CD4-positive, alpha-beta T cell (primary cell): ENCODE data around the gene LDLRAD4. TPM values are rescaled to one million over a fixed set of nuclear protein-coding genes. Genes with fewer than 3 reads are reported as not detected.

ENCODE experiments used
- ATAC-seq: fragments of 200-7000 bp; cut with Tn5 transposase; one replicate; pipeline ENCODE4 v1.10.0; 2022; ENCODE audit warnings: mild to moderate bottlenecking; ENCODE audit not compliant: poor library complexity
- CTCF ChIA-PET: fragments of 350-600 bp; sonication (Branson Sonifier 250); formaldehyde crosslinking; loops from one replicate; lab custom pipeline; 2021; ENCODE audit warnings: antibody characterized with exemption, inconsistent platforms; lab: Charles Lee
- POLR2A ChIA-PET: fragments of 350-600 bp; sonication (Branson Sonifier 250); formaldehyde crosslinking; loops from one replicate; lab custom pipeline; 2021; ENCODE audit warnings: antibody characterized with exemption, inconsistent platforms; lab: Charles Lee
- DNase-seq, 14 experiments: peaks; one replicate each; pipeline ENCODE4 v3.0.0-alpha.2; 2013 to 2020; ENCODE audit warnings: mixed read lengths in 2 of 14
- H3K27ac ChIP-seq, 2 donors: one replicate each; pipeline versions ENCODE4 v1.5.1 to v1.7.0; 2013; ENCODE audit warnings: low read length in 2 of 2, low read depth in 1 of 2, mild to moderate bottlenecking in 1 of 2
- H3K27me3 ChIP-seq, 2 experiments: 1 replicate in 1 of 2; 2 replicates in 1 of 2; pipeline versions ENCODE4 v1.6.1 to v1.7.0; 2013; ENCODE audit warnings: low read length in 2 of 2, control low read depth in 1 of 2, mild to moderate bottlenecking in 1 of 2, moderate library complexity in 1 of 2; ENCODE audit not compliant: insufficient read depth in 2 of 2, control insufficient read depth in 1 of 2
- H3K36me3 ChIP-seq: one replicate; pipeline ENCODE4 v1.6.1; 2013; ENCODE audit warnings: low read length, control low read depth; ENCODE audit not compliant: insufficient read depth
- H3K4me1 ChIP-seq: one replicate; pipeline ENCODE4 v1.6.1; 2013; ENCODE audit warnings: low read length, control low read depth; ENCODE audit not compliant: insufficient read depth
- H3K4me3 ChIP-seq: one replicate; pipeline ENCODE4 v1.5.1; 2013; ENCODE audit warnings: mild to moderate bottlenecking, low read length, moderate library complexity
- H3K9me3 ChIP-seq, 2 experiments: 1 replicate in 1 of 2; 2 replicates in 1 of 2; pipeline versions ENCODE4 v1.6.1 to v1.7.0; 2013; ENCODE audit warnings: low read length in 2 of 2, mild to moderate bottlenecking in 2 of 2, control low read depth in 1 of 2, moderate library complexity in 1 of 2; ENCODE audit not compliant: control insufficient read depth in 1 of 2, insufficient read depth in 1 of 2
- H3K27ac Mint-ChIP-seq: one replicate; pipeline ENCODE4 v1.8.0; 2020; ENCODE audit warnings: mixed read lengths
- H3K27me3 Mint-ChIP-seq: one replicate; pipeline ENCODE4 v1.8.0; 2021; ENCODE audit warnings: mixed read lengths
- H3K36me3 Mint-ChIP-seq: one replicate; pipeline ENCODE4 v1.8.0; 2021; ENCODE audit warnings: low read depth, mixed read lengths
- H3K4me1 Mint-ChIP-seq: one replicate; pipeline ENCODE4 v1.8.0; 2021; ENCODE audit warnings: low read depth, mixed read lengths
- H3K4me3 Mint-ChIP-seq: one replicate; pipeline ENCODE4 v1.8.0; 2020; ENCODE audit warnings: mild to moderate bottlenecking, mixed read lengths
- H3K9me3 Mint-ChIP-seq: one replicate; pipeline ENCODE4 v1.8.0; 2020; ENCODE audit warnings: mixed read lengths
- intact Hi-C, 2 experiments: fragments of 100-400 bp; cut with DNase I in 1 of 2; cut with micrococcal nuclease in 1 of 2; formaldehyde crosslinking; loops; one replicate each; pipeline versions ENCODE4 v1.15.1 to v1.9.0; 2023 to 2025; cut with DNase I, micrococcal nuclease
- total RNA-seq, 174 experiments: library from RNA in 2 of 174; stranded (reverse) in 2 of 174; gene quantifications; one replicate each; pipeline ENCODE4 v1.2.3 and lab custom pipeline; 2021 to 2026
- TF ChIP-seq, protein P1 (sequence below): fragments of 200-600 bp; IDR thresholded peaks from one replicate; pipeline ENCODE4 v1.8.0; 2022; ENCODE audit warnings: antibody characterized with exemption, mild to moderate bottlenecking

Gene LDLRAD4
- total RNA-seq, 2 experiments from 2014 or later = 51.9 to 52.7 TPM

DNA sequence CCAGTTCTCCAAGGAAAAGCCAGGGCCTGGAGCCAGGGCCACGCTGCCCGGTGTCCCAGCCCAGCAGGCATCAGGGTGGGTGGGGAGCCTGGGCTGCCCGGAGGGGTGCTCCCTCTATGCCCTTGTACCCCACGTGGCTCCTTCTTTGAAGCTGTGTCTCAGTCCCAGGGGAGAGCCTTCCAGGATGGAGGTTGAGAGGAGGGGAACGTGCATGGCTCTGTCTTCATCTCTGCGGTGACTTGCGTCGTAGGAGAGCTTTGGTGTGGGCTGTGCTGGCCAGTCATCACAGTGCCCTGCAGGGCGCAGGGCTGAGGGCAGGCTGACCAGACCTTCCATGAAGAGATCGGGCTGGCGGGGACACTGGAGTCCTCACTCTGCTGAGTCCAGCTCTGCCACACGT lies 197.2 kb downstream of the LDLRAD4 start:
- H3K9me3 Mint-ChIP-seq = peaks cover 6% of the 10 kb centered on the region
- Histone ChIP-seq H3K4me3 (no peak overlapping the region), H3K4me1 (peaks cover 25% of the 10 kb centered on the region), H3K27me3 (no peaks in the 10 kb centered on the region), H3K9me3 (peaks cover 0 to 5% of the 10 kb centered on the region in 2 experiments), H3K36me3 (peaks cover 3% of the 10 kb centered on the region), H3K27ac (no peak overlapping the region)
- H3K4me1 Mint-ChIP-seq = peaks cover 38% of the 10 kb centered on the region
- no peaks in the 10 kb centered on the region for H3K27me3 Mint-ChIP-seq
- ATAC-seq = no peak
- TF ChIP-seq, protein P1, sequence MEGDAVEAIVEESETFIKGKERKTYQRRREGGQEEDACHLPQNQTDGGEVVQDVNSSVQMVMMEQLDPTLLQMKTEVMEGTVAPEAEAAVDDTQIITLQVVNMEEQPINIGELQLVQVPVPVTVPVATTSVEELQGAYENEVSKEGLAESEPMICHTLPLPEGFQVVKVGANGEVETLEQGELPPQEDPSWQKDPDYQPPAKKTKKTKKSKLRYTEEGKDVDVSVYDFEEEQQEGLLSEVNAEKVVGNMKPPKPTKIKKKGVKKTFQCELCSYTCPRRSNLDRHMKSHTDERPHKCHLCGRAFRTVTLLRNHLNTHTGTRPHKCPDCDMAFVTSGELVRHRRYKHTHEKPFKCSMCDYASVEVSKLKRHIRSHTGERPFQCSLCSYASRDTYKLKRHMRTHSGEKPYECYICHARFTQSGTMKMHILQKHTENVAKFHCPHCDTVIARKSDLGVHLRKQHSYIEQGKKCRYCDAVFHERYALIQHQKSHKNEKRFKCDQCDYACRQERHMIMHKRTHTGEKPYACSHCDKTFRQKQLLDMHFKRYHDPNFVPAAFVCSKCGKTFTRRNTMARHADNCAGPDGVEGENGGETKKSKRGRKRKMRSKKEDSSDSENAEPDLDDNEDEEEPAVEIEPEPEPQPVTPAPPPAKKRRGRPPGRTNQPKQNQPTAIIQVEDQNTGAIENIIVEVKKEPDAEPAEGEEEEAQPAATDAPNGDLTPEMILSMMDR = no peak
- intact Hi-C loops = no loop called here
- DNase-seq = no peak
- H3K27ac Mint-ChIP-seq = no peak overlapping the region
- no peak overlapping the region for H3K4me3 Mint-ChIP-seq
- CTCF ChIA-PET = no interaction called here
- POLR2A ChIA-PET = interaction anchor here (0.8 kb wide), 1 partner anchor 24 kb away, joined by 3 read pairs; no protein-coding TSS in a partner anchor
- peaks cover 33% of the 10 kb centered on the region for H3K36me3 Mint-ChIP-seq

DNA sequence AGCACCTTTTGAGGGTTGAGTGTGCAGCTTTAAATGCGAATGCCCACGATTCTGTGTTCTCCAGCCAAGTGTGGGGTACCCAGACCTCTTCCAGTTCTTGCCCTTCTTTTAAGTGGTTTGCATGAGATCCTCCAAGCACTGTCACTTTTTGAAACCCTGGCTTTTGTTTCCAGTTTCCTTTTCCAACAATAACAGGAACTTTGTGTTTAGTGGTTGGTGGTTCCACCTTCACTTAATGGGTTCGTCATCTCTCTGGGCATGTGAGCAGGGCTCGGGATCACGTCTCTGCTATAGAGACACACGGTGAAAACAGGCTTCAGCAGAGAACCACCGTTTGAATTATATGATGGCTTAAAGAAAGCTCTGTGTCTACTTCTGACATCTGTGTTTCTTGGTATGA lies 197.6 kb downstream of the LDLRAD4 start:
- H3K9me3 ChIP-seq = peaks cover 0 to 5% of the 10 kb centered on the region in 2 experiments
- ChIA-PET POLR2A (interaction anchor here (0.8 kb wide), 1 partner anchor 23 kb away, joined by 3 read pairs; no protein-coding TSS in a partner anchor), CTCF (interaction anchor here (1.2 kb wide), 1 partner anchor 15 kb away, joined by 3 read pairs; no protein-coding TSS in a partner anchor)
- intact Hi-C loops = no loop called here
- Mint-ChIP-seq H3K36me3 (peaks cover 31% of the 10 kb centered on the region), H3K4me3 (no peak overlapping the region), H3K9me3 (peaks cover 6% of the 10 kb centered on the region), H3K4me1 (peaks cover 38% of the 10 kb centered on the region), H3K27me3 (no peaks in the 10 kb centered on the region), H3K27ac (no peak overlapping the region)
- ATAC-seq (peak; percentile 74), DNase-seq (peak in 1 of 14 experiments; percentile 22)
- peaks cover 30% of the 10 kb centered on the region for H3K4me1 ChIP-seq
- H3K4me3 ChIP-seq = no peak overlapping the region
- H3K27ac ChIP-seq = no peak overlapping the region
- H3K27me3 ChIP-seq = no peaks in the 10 kb centered on the region
- TF ChIP-seq, protein P1 = no peak
- H3K36me3 ChIP-seq = peaks cover 3% of the 10 kb centered on the region

DNA sequence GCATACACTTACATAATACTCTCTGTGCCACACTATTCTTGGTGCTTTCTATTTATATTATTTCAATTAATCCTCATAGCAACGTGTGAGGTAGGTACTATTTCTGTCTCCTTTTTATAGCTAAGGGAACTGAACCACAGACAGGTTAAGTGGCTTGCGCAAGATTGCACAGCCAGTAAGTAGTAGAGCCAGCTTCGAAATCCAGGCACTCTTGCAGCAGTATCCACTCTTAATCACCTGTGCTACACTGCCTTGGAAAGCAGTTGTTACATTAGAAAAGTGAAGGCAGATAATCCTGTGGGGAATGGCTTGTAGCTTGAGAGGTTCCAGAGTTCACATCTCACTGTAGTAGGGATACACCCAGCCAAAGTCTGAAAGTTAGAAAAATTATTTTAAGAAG lies 198.3 kb downstream of the LDLRAD4 start:
- peaks cover 39% of the 10 kb centered on the region for H3K4me1 Mint-ChIP-seq
- Histone ChIP-seq H3K27ac (no peak overlapping the region), H3K4me1 (peaks cover 36% of the 10 kb centered on the region), H3K9me3 (peaks cover 0 to 2% of the 10 kb centered on the region in 2 experiments), H3K4me3 (no peak overlapping the region), H3K36me3 (peaks cover 3% of the 10 kb centered on the region), H3K27me3 (no peaks in the 10 kb centered on the region)
- H3K27ac Mint-ChIP-seq = no peak overlapping the region
- H3K27me3 Mint-ChIP-seq = no peaks in the 10 kb centered on the region
- POLR2A ChIA-PET = no interaction called here
- H3K9me3 Mint-ChIP-seq = peaks cover 6% of the 10 kb centered on the region
- ATAC-seq (peak; percentile 20), DNase-seq (no peak)
- intact Hi-C loops = no loop called here
- H3K36me3 Mint-ChIP-seq = peaks cover 24% of the 10 kb centered on the region
- CTCF ChIA-PET = interaction anchor here (1.0 to 1.2 kb wide), 2 partner anchors 14 to 19 kb away, joined by 3 read pairs; no protein-coding TSS in a partner anchor
- TF ChIP-seq, protein P1 = no peak
- no peak overlapping the region for H3K4me3 Mint-ChIP-seq
